WTC11 (cell line): ENCODE data around the gene CDH13. TPM values are rescaled to one million over a fixed set of nuclear protein-coding genes. Genes with fewer than 3 reads are reported as not detected.

Experiments
- ATAC-seq: fragments of 200-7000 bp; cut with Tn5 transposase; 2 replicates; pipeline ENCODE4 v1.10.0; 2021; ENCODE audit warnings: mild to moderate bottlenecking, moderate library complexity
- CTCF ChIA-PET: fragments of 300-600 bp; sonication (Branson Sonifier 250); formaldehyde crosslinking; loops from one replicate; lab custom pipeline; 2021; ENCODE audit warnings: antibody characterized with exemption; lab: Charles Lee
- POLR2A ChIA-PET: fragments of 350-600 bp; sonication (Branson Sonifier 250); formaldehyde crosslinking; loops from one replicate; lab custom pipeline; 2021; ENCODE audit warnings: antibody characterized with exemption; lab: Charles Lee
- DNase-seq: peaks from one replicate; pipeline ENCODE4 v3.0.0; 2021; ENCODE audit warnings: low spot score
- H3K27ac Mint-ChIP-seq: 2 replicates; pipeline ENCODE4 v1.8.0; 2021; ENCODE audit warnings: mixed read lengths
- H3K27me3 Mint-ChIP-seq: 2 replicates; pipeline ENCODE4 v1.8.0; 2021; ENCODE audit warnings: low read depth, mild to moderate bottlenecking, moderate library complexity, mixed read lengths
- H3K36me3 Mint-ChIP-seq: 2 replicates; pipeline ENCODE4 v1.8.0; 2021; ENCODE audit warnings: mixed read lengths
- H3K4me1 Mint-ChIP-seq: 2 replicates; pipeline ENCODE4 v1.8.0; 2022; ENCODE audit warnings: mixed read lengths
- H3K4me3 Mint-ChIP-seq: 2 replicates; pipeline ENCODE4 v1.8.0; 2021; ENCODE audit warnings: mild to moderate bottlenecking, moderate library complexity, mixed read lengths
- H3K9me3 Mint-ChIP-seq: 2 replicates; pipeline ENCODE4 v1.8.0; 2021; ENCODE audit warnings: mixed read lengths
- AFF4 ChIP-seq: sonication (generic); formaldehyde crosslinking; IDR thresholded peaks from 2 replicates; pipeline ENCODE4 v1.8.1; 2023; ENCODE audit warnings: mild to moderate bottlenecking, missing genetic modification reagents, borderline replicate concordance
- GTF2I ChIP-seq: fragments of 250-450 bp; sonication (Bioruptor Pico); conservative IDR thresholded peaks from 2 replicates; pipeline ENCODE4 v1.4.0; 2021; ENCODE audit warnings: mild to moderate bottlenecking
- JAZF1 ChIP-seq: fragments of 250-450 bp; sonication (Bioruptor Pico); IDR thresholded peaks from 2 replicates; pipeline ENCODE4 v1.9.0; 2021; ENCODE audit warnings: moderate library complexity, mild to moderate bottlenecking, inconsistent platforms
- MXD4 ChIP-seq: fragments of 250-450 bp; sonication (Bioruptor Pico); IDR thresholded peaks from 2 replicates; pipeline ENCODE4 v1.8.0; 2021; ENCODE audit warnings: mild to moderate bottlenecking, moderate library complexity, borderline replicate concordance
- NR2C2 ChIP-seq: sonication (generic); formaldehyde crosslinking; IDR thresholded peaks from 2 replicates; pipeline ENCODE4 v1.8.0; 2022; ENCODE audit warnings: mild to moderate bottlenecking, missing genetic modification reagents
- NR3C1 ChIP-seq: sonication (generic); formaldehyde crosslinking; conservative IDR thresholded peaks from 2 replicates; pipeline ENCODE4 v1.8.1; 2023; ENCODE audit warnings: low read depth, mild to moderate bottlenecking, missing genetic modification reagents
- PRRX2 ChIP-seq: fragments of 250-450 bp; sonication (Bioruptor Pico); IDR thresholded peaks from 2 replicates; pipeline ENCODE4 v1.8.0; 2021; ENCODE audit warnings: mild to moderate bottlenecking
- SMAD3 ChIP-seq: sonication (generic); formaldehyde crosslinking; IDR thresholded peaks from 2 replicates; pipeline ENCODE4 v1.8.0; 2022; ENCODE audit warnings: missing genetic modification reagents, mild to moderate bottlenecking, borderline replicate concordance
- SMAD4 ChIP-seq: sonication (generic); formaldehyde crosslinking; IDR thresholded peaks from 2 replicates; pipeline ENCODE4 v1.8.0; 2022; ENCODE audit warnings: mild to moderate bottlenecking, missing genetic modification reagents
- ZBTB21 ChIP-seq: sonication (generic); formaldehyde crosslinking; IDR thresholded peaks from 2 replicates; pipeline ENCODE4 v1.8.1; 2023; ENCODE audit warnings: mild to moderate bottlenecking, missing genetic modification reagents, borderline replicate concordance
- ZNF138 ChIP-seq: sonication (generic); formaldehyde crosslinking; conservative IDR thresholded peaks from 2 replicates; pipeline ENCODE4 v1.8.1; 2022; ENCODE audit warnings: mild to moderate bottlenecking, moderate library complexity, missing genetic modification reagents
- ZNF219 ChIP-seq: sonication (generic); formaldehyde crosslinking; IDR thresholded peaks from 2 replicates; pipeline ENCODE4 v1.8.0; 2023; ENCODE audit warnings: missing genetic modification reagents, mild to moderate bottlenecking, borderline replicate concordance
- ZNF232 ChIP-seq: sonication (generic); formaldehyde crosslinking; IDR thresholded peaks from 2 replicates; pipeline ENCODE4 v1.8.0; 2022; ENCODE audit warnings: mild to moderate bottlenecking, missing genetic modification reagents
- ZNF317 ChIP-seq: sonication (generic); formaldehyde crosslinking; IDR thresholded peaks from 2 replicates; pipeline ENCODE4 v1.8.1; 2023; ENCODE audit warnings: low read depth, mild to moderate bottlenecking, moderate library complexity, missing genetic modification reagents, borderline replicate concordance
- ZNF423 ChIP-seq: fragments of 250-450 bp; sonication (Bioruptor Pico); IDR thresholded peaks from 2 replicates; pipeline ENCODE4 v2.1.2; 2022; ENCODE audit warnings: mild to moderate bottlenecking, moderate library complexity
- total RNA-seq: library from RNA; stranded (reverse); gene quantifications from 3 replicates; pipeline ENCODE4 v1.2.3, GENCODE V29; 2021
- TF ChIP-seq, protein P1 (sequence below): sonication (generic); formaldehyde crosslinking; conservative IDR thresholded peaks from 2 replicates; pipeline ENCODE4 v1.8.1; 2022; ENCODE audit warnings: mild to moderate bottlenecking, missing genetic modification reagents
- TF ChIP-seq, protein P2 (sequence below): fragments of 200-600 bp; IDR thresholded peaks from 2 replicates; pipeline ENCODE4 v1.8.0; 2022; ENCODE audit warnings: antibody characterized with exemption
- TF ChIP-seq, protein P3 (sequence below): sonication (generic); formaldehyde crosslinking; IDR thresholded peaks from 2 replicates; pipeline ENCODE4 v1.8.0; 2023; ENCODE audit warnings: missing genetic modification reagents, mild to moderate bottlenecking, borderline replicate concordance
- TF ChIP-seq, protein P4 (sequence below): fragments of 250-450 bp; sonication (Bioruptor Pico); IDR thresholded peaks from 2 replicates; pipeline ENCODE4 v1.9.0; 2021; ENCODE audit warnings: mild to moderate bottlenecking
- TF ChIP-seq, protein P5 (sequence below): fragments of 250-450 bp; sonication (Bioruptor Pico); IDR thresholded peaks from 2 replicates; pipeline ENCODE4 v1.9.0; 2021; ENCODE audit warnings: moderate library complexity, mild to moderate bottlenecking, inconsistent platforms, borderline replicate concordance

The CDH13 gene
- total RNA-seq, 1 experiment from 2014 or later = 0.81 TPM

GRCh38 chr16:82860071-82860470 is 233.3 kb downstream of the CDH13 start:
- Mint-ChIP-seq H3K27ac (no peak overlapping the region), H3K27me3 (no peaks in the 10 kb centered on the region), H3K4me3 (no peak overlapping the region), H3K36me3 (peaks cover 15% of the 10 kb centered on the region), H3K4me1 (no peaks in the 10 kb centered on the region), H3K9me3 (peaks cover 49% of the 10 kb centered on the region)
- POLR2A ChIA-PET = no interaction called here
- TF ChIP-seq, protein P1, sequence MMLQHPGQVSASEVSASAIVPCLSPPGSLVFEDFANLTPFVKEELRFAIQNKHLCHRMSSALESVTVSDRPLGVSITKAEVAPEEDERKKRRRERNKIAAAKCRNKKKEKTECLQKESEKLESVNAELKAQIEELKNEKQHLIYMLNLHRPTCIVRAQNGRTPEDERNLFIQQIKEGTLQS (CRISPR knock-in tag) = no peak
- TF ChIP-seq ZNF317 (CRISPR knock-in tag) (no peak), SMAD4 (CRISPR knock-in tag) (no peak), JAZF1 (no peak)
- TF ChIP-seq, protein P2, sequence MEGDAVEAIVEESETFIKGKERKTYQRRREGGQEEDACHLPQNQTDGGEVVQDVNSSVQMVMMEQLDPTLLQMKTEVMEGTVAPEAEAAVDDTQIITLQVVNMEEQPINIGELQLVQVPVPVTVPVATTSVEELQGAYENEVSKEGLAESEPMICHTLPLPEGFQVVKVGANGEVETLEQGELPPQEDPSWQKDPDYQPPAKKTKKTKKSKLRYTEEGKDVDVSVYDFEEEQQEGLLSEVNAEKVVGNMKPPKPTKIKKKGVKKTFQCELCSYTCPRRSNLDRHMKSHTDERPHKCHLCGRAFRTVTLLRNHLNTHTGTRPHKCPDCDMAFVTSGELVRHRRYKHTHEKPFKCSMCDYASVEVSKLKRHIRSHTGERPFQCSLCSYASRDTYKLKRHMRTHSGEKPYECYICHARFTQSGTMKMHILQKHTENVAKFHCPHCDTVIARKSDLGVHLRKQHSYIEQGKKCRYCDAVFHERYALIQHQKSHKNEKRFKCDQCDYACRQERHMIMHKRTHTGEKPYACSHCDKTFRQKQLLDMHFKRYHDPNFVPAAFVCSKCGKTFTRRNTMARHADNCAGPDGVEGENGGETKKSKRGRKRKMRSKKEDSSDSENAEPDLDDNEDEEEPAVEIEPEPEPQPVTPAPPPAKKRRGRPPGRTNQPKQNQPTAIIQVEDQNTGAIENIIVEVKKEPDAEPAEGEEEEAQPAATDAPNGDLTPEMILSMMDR = no peak
- ATAC-seq = no peak
- DNase-seq = no peak
- CTCF ChIA-PET = no interaction called here

DNA sequence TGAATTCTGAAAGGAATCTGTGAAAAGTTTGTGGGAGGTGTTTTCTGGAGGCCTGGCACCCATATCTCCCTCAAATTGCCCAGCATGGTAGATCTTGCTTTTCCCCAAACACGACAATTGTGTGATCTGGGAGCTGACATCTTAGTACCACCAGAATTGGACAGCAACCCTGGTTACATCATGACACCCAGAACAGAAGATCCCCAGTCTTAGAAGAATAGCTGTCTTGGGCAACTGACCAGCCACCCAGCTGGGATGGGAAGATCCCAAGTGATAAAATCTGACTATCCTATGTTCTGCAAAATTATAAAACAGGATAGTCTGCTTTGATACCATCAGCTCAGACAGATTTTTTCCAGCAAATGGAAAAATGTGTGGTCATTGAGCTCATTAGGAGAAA is 235.3 kb downstream of the CDH13 start:
- no peak for TF ChIP-seq AFF4 (CRISPR knock-in tag)
- TF ChIP-seq NR2C2 (CRISPR knock-in tag) = no peak
- no peak for TF ChIP-seq ZBTB21 (CRISPR knock-in tag)
- no peak for TF ChIP-seq SMAD3 (CRISPR knock-in tag)
- no peak for TF ChIP-seq ZNF138 (CRISPR knock-in tag)
- no peak for TF ChIP-seq MXD4 (CRISPR knock-in tag)
- no peak for TF ChIP-seq ZNF423 (CRISPR knock-in tag)
- TF ChIP-seq, protein P3, sequence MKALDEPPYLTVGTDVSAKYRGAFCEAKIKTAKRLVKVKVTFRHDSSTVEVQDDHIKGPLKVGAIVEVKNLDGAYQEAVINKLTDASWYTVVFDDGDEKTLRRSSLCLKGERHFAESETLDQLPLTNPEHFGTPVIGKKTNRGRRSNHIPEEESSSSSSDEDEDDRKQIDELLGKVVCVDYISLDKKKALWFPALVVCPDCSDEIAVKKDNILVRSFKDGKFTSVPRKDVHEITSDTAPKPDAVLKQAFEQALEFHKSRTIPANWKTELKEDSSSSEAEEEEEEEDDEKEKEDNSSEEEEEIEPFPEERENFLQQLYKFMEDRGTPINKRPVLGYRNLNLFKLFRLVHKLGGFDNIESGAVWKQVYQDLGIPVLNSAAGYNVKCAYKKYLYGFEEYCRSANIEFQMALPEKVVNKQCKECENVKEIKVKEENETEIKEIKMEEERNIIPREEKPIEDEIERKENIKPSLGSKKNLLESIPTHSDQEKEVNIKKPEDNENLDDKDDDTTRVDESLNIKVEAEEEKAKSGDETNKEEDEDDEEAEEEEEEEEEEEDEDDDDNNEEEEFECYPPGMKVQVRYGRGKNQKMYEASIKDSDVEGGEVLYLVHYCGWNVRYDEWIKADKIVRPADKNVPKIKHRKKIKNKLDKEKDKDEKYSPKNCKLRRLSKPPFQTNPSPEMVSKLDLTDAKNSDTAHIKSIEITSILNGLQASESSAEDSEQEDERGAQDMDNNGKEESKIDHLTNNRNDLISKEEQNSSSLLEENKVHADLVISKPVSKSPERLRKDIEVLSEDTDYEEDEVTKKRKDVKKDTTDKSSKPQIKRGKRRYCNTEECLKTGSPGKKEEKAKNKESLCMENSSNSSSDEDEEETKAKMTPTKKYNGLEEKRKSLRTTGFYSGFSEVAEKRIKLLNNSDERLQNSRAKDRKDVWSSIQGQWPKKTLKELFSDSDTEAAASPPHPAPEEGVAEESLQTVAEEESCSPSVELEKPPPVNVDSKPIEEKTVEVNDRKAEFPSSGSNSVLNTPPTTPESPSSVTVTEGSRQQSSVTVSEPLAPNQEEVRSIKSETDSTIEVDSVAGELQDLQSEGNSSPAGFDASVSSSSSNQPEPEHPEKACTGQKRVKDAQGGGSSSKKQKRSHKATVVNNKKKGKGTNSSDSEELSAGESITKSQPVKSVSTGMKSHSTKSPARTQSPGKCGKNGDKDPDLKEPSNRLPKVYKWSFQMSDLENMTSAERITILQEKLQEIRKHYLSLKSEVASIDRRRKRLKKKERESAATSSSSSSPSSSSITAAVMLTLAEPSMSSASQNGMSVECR (CRISPR knock-in tag) = no peak
- no peak for TF ChIP-seq ZNF219 (CRISPR knock-in tag)
- TF ChIP-seq NR3C1 (CRISPR knock-in tag) = no peak
- no peak for TF ChIP-seq PRRX2 (CRISPR knock-in tag)
- TF ChIP-seq, protein P4, sequence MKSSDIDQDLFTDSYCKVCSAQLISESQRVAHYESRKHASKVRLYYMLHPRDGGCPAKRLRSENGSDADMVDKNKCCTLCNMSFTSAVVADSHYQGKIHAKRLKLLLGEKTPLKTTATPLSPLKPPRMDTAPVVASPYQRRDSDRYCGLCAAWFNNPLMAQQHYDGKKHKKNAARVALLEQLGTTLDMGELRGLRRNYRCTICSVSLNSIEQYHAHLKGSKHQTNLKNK (CRISPR knock-in tag) = no peak
- TF ChIP-seq, protein P5, sequence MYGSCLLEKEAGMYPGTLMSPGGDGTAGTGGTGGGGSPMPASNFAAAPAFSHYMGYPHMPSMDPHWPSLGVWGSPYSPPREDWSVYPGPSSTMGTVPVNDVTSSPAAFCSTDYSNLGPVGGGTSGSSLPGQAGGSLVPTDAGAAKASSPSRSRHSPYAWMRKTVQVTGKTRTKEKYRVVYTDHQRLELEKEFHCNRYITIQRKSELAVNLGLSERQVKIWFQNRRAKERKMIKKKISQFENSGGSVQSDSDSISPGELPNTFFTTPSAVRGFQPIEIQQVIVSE = no peak
- no peak for TF ChIP-seq ZNF232 (CRISPR knock-in tag)
- no peak for TF ChIP-seq GTF2I (CRISPR knock-in tag)
- Mint-ChIP-seq H3K9me3 (peaks cover 57% of the 10 kb centered on the region), H3K4me3 (no peak overlapping the region), H3K36me3 (peaks cover 28% of the 10 kb centered on the region), H3K27me3 (no peaks in the 10 kb centered on the region), H3K4me1 (no peaks in the 10 kb centered on the region), H3K27ac (no peak overlapping the region)
- ATAC-seq = no peak
- ChIA-PET CTCF (no interaction called here), POLR2A (no interaction called here)
- DNase-seq = no peak
